Adipose tissue (tissue), 3 donors: ENCODE data around the gene MAP7D3. TPM values are rescaled to one million over a fixed set of nuclear protein-coding genes. Genes with fewer than 3 reads are reported as not detected.
"Not testable (repeated sequence)": the region's sequence is repeated elsewhere in the genome, so short reads cannot be mapped to it uniquely, and the experiment has no call there.

Source experiments
- H3K27ac ChIP-seq: one replicate; pipeline ENCODE4 v1.5.1; 2013; ENCODE audit warnings: low read depth, low read length
- WGBS, 3 donors: extraction: QIAGEN DNeasy Blood & Tissue Kit; methylation state at CpG; one replicate each; pipeline ENCODE4 v1.1.7; 2013; 5-methylcytosine and 5-hydroxymethylcytosine counted together
- polyA plus RNA-seq, 3 donors: library from polyadenylated mRNA; stranded (reverse); fragments of 200-250 nt; gene quantifications; one replicate each; pipeline ENCODE4 v1.2.3, GENCODE V29; 2013
- donor health status: healthy with polysubstance abuse.
- donor health status: Bipolar disorder and iron deficiency.
- donor health status: healthy.

The MAP7D3 gene, protein sequence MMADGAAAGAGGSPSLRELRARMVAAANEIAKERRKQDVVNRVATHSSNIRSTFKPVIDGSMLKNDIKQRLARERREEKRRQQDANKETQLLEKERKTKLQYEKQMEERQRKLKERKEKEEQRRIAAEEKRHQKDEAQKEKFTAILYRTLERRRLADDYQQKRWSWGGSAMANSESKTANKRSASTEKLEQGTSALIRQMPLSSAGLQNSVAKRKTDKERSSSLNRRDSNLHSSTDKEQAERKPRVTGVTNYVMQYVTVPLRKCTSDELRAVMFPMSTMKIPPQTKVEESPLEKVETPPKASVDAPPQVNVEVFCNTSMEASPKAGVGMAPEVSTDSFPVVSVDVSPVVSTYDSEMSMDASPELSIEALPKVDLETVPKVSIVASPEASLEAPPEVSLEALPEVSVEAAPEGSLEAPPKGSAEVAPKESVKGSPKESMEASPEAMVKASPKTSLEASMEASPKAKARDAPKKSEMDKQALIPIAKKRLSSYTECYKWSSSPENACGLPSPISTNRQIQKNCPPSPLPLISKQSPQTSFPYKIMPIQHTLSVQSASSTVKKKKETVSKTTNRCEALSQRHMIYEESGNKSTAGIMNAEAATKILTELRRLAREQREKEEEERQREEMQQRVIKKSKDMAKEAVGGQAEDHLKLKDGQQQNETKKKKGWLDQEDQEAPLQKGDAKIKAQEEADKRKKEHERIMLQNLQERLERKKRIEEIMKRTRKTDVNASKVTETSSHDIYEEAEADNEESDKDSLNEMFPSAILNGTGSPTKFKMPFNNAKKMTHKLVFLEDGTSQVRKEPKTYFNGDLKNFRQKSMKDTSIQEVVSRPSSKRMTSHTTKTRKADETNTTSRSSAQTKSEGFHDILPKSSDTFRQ
- polyA plus RNA-seq = 10 to 100 TPM in 2 of 3 donors, 1 to 10 TPM in 1; 1.8 to 17.3 (median 14.0) TPM

- WGBS, 3 donors = 1 to 32% (median 8%) methylated on average over 9 to 53 of the region's 73 CpGs
- no peak within 1 kb of the TSS for H3K27ac ChIP-seq
These were observed at the start of gene MAP7D3 for GRCh38 chrX:136251041-136251991. MAP7D3 (minus strand) TSS chrX:136251400; CDS start chrX:136251358, 42 bp downstream.

DNA sequence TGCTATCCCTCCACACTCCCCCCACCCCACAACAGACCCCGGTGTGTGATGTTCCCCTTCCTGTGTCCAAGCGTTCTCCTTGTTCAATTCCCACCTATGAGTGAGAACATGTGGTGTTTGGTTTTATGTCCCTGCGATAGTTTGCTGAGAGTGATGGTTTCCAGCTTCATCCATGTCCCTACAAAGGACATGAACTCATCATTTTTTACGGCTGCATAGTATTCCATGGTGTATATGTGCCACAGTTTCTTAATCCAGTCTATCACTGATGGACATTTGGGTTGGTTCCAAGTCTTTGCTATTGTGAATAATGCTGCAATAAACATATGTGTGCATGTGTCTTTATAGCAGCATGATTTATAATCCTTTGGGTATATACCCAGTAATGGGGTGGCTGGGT lies 49.5 kb upstream of the MAP7D3 start, which contains the start of gene ADGRG4:
Gene ADGRG4, plus strand, starts transcription at position 243 of the 400 bp plus-strand sequence. CDS start 7,815 bp downstream, outside the sequence.
- not testable (repeated sequence) for H3K27ac ChIP-seq

DNA sequence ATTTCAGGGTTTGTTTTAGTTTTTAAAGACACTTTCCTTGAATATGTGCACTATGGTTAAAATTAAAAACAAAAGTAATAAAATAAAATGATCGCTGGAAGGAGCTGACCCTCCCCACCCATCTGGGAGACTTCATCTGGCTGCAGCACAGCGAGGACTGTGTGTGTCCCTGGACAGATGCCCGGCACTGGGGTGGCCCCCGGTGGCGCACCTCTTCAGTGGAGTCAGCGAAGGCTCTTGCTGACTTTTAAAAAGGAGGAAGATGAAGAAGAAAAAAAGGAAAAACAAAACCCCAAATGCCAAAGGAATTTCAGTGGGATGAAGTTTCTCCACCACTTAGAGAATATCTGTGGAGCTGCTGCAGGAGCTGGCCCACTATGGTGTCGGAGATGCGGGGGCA lies 44.2 kb upstream of the MAP7D3 start:
- 79 to 80% (median 79%) methylated on average over 6 to 8 of the region's 8 CpGs for WGBS, 3 donors

More for the DNA sequence above, 49.5 kb upstream of the MAP7D3 start, which contains the start of gene ADGRG4:
- 82 to 96% (median 95%) methylated on average over 4 of the region's 4 CpGs for WGBS, 3 donors

GRCh38 chrX:136292656-136293055 lies 41.5 kb upstream of the MAP7D3 start:
- no peak overlapping the region for H3K27ac ChIP-seq
- 52 to 81% (median 59%) methylated on average over 2 of the region's 2 CpGs for WGBS, 3 donors

More for the DNA sequence above, 44.2 kb upstream of the MAP7D3 start:
- no peak overlapping the region for H3K27ac ChIP-seq

GRCh38 chrX:136291824-136292223 lies 40.6 kb upstream of the MAP7D3 start:
- WGBS, 3 donors = 72 to 88% (median 87%) methylated on average over 2 of the region's 2 CpGs
- H3K27ac ChIP-seq = no peak overlapping the region

- 76 to 90% (median 79%) methylated on average over 5 of the region's 5 CpGs for WGBS, 3 donors
These were observed 35.2 kb upstream of the MAP7D3 start for GRCh38 chrX:136286375-136286774.

DNA sequence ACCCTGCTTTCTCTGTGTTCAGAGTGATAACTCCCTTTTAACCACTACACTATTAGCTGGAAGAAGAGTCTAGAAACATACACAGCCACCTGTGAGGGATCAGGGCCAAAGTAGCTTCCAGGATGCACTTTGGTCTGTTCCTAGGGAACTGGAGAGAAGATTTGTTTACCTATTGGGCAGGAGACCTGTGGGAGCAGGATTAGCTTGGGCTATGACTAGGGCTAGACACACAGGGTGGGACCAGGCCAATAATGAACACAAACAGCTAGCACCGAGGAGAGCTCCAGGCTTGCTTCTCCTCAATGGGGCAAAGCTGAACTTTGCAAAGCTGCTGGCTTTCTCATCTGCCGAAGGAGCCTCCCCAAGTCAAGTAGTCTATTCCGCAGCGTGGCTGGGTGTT lies 24.4 kb upstream of the MAP7D3 start:
- no peak overlapping the region for H3K27ac ChIP-seq
- 53 to 84% (median 62%) methylated on average over 4 of the region's 4 CpGs for WGBS, 3 donors

More at GRCh38 chrX:136286375-136286774, 35.2 kb upstream of the MAP7D3 start:
- not testable (repeated sequence) for H3K27ac ChIP-seq

DNA sequence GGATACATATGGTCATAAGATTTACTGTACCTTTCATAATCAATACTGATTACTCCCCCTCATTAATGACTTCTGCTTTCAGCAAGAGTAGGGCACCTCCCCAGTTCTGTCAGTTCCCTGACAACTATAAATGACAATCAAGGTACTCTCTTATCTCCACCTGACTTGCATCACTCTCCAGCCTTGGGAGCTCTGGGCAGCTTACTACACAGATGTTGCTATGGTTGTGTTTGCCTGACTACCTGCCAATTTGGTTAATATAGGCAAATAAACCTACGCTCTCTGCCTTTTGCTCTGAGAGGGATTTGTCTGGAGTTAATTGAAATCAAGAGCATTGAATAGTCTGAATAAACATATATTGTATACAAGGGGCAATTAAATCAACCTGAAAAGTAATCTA lies 22.8 kb upstream of the MAP7D3 start:
- H3K27ac ChIP-seq = no peak overlapping the region
- WGBS, 3 donors = 38 to 88% (median 85%) methylated on average over 1 of the region's 1 CpG

DNA sequence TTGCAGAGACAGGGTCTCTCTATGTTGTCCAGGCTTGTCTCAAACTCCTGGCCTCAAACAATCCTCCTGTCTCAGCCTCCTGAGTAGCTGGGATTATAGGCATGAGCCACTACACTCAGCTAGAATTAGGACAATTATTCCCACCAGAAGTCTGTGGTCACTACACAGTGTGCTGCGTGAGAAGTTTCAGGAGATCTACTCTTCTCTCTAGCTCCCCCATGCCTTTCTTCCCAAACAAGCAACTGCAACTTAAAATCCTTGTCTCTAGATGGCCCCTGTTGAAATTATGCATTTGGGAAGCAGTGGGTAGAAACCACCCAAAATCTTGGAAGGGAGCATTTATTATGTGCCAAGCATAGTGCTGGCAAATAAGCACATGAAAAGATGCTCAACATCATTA lies 21.1 kb upstream of the MAP7D3 start:
- 14 to 37% (median 32%) methylated on average over 1 of the region's 1 CpG for WGBS, 3 donors
- no peak overlapping the region for H3K27ac ChIP-seq

- no peak overlapping the region for H3K27ac ChIP-seq
- 53 to 83% (median 58%) methylated on average over 1 of the region's 1 CpG for WGBS, 3 donors
These were observed 20.1 kb upstream of the MAP7D3 start for GRCh38 chrX:136271300-136271699.

DNA sequence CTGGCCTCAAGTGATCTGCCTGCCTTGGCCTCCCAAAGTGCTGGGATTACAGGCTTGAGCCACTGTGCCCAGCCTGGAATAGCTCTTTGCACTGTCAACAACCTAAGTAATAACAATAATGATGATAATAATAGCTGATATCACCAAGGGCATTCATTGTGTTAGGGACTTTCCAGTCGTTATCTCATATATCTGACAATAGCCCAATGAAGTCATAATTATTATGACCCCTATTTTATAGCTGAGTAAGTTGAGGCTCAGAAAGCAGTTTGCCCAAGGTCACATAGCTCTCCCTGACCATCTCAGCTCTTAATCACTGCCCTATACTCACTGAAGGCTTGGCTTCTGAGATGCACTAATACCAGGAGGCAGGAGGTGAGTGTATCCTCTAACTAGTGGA lies 18.7 kb upstream of the MAP7D3 start:
- WGBS, 3 donors = 63 to 81% (median 67%) methylated on average over 1 of the region's 1 CpG
- H3K27ac ChIP-seq = no peak overlapping the region

DNA sequence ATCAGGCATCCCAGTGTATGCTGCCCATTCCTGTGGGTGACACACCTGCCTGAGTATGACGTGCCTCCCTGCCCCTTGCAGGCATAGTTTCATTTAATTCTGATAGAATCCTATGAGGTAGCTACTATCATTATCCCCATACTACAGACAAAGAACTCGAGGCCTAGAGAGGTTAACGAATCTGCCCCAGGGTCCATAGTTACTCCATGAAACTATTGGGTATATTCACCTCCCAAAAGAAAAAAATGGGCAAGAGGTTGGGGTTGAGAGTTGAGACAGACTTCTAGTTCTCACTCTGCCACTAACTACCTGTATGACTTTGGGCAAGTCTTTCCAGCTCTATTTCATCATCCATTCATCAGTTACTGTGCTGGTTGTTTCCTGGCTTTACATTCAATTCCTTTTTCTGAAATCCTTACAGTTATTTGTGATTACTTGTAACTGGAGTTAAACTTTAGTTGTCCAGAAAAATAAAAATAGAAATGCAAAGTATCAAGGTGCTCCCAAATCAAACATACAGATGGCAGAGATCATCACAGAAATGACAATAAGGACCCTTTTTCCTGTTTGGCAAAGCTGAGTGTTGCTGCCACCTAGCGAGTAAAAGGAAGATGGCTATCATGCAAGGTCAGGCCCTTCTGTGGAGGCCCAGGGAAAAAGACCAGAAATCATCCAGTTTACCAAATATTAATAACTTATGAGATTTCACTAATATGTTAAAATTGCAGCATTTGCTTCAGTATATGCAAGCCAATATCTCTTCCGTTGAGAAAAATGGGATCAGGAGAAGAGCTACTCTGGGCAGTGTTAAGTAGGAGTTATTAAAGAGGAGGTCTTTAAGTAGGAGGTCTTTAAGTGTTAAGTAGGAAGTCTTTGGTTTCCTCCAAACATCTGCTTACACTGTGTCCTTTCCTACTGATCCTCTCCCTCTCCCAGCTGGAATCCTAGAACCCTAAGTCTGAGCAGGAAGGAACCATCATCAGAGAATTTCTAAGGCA lies 17.1 kb upstream of the MAP7D3 start:
- 41 to 52% (median 44%) methylated on average over 4 to 5 of the region's 5 CpGs for WGBS, 3 donors
- no peak overlapping the region for H3K27ac ChIP-seq

DNA sequence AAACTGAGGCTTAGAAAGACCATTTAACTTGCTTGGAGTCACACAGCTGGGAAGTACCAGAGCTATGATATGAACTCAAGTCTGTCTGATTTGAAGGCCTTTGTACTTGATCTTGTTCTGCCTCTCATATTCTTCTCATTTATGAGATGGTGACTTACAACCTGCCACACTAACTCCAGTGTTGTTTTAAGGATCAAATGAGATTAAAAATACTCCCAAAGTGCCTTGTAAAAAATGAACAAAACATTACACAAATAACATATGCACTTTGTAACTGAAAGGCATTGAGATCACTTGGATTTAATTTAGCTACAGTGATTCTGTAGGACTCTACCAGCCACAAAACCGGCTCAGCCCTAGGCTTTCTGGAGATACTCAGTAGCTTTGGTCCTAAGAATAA lies 15.6 kb upstream of the MAP7D3 start:
- 80 to 97% (median 81%) methylated on average over 1 of the region's 1 CpG for WGBS, 3 donors
- no peak overlapping the region for H3K27ac ChIP-seq

DNA sequence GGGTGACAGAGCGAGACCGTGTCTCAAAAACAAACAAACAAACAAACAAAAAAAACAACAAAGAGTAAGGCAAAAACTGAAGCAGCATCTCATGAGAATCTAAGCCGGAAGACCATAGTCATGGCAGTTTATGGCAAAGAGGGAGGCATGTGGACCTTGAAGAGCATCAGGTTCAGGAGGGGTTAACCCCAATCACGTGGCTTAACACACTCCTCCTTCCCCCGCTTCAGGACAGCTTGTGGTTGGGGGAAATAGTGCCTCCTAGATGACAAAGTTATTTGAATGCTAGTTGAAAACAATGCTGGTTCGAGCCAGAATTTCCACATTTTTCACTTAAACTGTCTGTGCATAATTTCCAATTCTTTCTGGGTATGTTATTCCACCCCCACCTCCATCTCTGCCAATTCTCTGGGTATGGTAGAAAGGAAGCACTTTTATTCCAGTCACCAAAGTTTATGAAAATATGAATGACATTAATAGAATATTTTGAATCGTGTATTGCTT lies 11.7 kb upstream of the MAP7D3 start:
- H3K27ac ChIP-seq = no peak overlapping the region
- 52 to 61% (median 55%) methylated on average over 7 of the region's 7 CpGs for WGBS, 3 donors

GRCh38 chrX:136262243-136262642 lies 11.0 kb upstream of the MAP7D3 start:
- H3K27ac ChIP-seq = no peak overlapping the region
- WGBS, 3 donors = 48 to 84% (median 66%) methylated on average over 3 to 5 of the region's 5 CpGs

- WGBS, 3 donors = 70 to 95% (median 75%) methylated on average over 7 of the region's 7 CpGs
- H3K27ac ChIP-seq = no peak overlapping the region
These were observed 10.1 kb upstream of the MAP7D3 start for GRCh38 chrX:136261321-136261720.

DNA sequence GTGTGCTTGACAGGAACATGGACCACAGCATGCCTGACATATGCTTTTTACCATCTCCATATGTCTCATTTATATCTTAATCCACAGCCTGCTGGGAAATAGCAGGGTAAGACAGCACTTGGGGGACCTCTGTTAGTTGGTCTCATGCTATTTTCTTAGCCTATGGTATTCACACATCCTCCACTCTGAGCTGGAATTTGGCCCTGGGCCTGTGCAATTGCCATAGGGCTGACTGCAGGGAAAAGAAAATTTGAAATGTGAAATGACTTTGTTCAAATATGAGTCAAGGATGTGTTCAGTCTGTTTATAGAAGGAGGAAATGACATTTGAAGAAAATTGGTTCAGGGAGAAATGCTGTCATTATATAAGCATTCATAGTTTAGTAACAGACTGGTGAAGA lies 9.6 kb upstream of the MAP7D3 start:
- H3K27ac ChIP-seq = no peak overlapping the region
